ENCODE measurements around the gene MBP. TPM values are rescaled to one million over a fixed set of nuclear protein-coding genes. Genes with fewer than 3 reads are reported as not detected.
A peak's percentile ranks its signal among the peaks of the same experiment; 100 is the strongest.

Gene MBP
- total RNA-seq, 2 experiments from 2014 or later, result 138 to 148 TPM

DNA sequence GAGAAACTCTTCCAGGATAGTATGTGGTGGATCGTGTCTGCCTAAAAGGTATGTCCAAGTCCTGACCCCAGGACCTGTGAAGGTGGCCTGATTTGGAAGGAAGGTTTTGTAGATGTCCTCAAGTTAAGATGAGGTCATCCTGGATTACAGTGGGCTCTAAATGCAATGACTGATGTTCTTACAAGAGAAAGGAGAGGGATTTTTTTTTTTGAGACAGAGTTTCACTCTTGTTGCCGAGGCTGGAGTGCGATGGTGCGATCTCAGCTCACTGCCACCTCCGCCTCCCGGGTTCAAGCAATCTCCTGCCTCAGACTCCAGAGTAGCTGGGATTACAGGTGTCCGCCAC lies 19.9 kb downstream of the MBP start:
- Mint-ChIP-seq H3K36me3 (peaks cover 42% of the 10 kb centered on the region), H3K4me3 (no peak overlapping the region)

GRCh38 chr18:77111951-77112746 lies 20.4 kb downstream of the MBP start:
- ATAC-seq (ENCODE audit: low read depth) (no peak), DNase-seq (no peak)
- Mint-ChIP-seq H3K9me3 (no peaks in the 10 kb centered on the region), H3K27me3 (no peaks in the 10 kb centered on the region), H3K36me3 (peaks cover 42% of the 10 kb centered on the region), H3K27ac (peak overlapping the region; percentile 52), H3K4me1 (peaks cover 53% of the 10 kb centered on the region), H3K4me3 (peak overlapping the region; percentile 6)
- POLR2A ChIA-PET, result no interaction called here

More for the DNA sequence above, 19.9 kb downstream of the MBP start:
- no peak for ATAC-seq (ENCODE audit: low read depth)
- H3K9me3 Mint-ChIP-seq, result no peaks in the 10 kb centered on the region
- H3K4me1 Mint-ChIP-seq, result peaks cover 51% of the 10 kb centered on the region
- POLR2A ChIA-PET, result no interaction called here
- DNase-seq, result no peak
- H3K27me3 Mint-ChIP-seq, result no peaks in the 10 kb centered on the region
- H3K27ac Mint-ChIP-seq, result peak overlapping the region; percentile 30

- DNase-seq (no peak), ATAC-seq (ENCODE audit: low read depth) (no peak)
- H3K9me3 Mint-ChIP-seq, result peaks cover 2% of the 10 kb centered on the region
- H3K27me3 Mint-ChIP-seq, result no peaks in the 10 kb centered on the region
- POLR2A ChIA-PET, result no interaction called here
- H3K27ac Mint-ChIP-seq, result no peak overlapping the region
- no peak overlapping the region for H3K4me3 Mint-ChIP-seq
- peaks cover 56% of the 10 kb centered on the region for H3K4me1 Mint-ChIP-seq
- H3K36me3 Mint-ChIP-seq, result peaks cover 44% of the 10 kb centered on the region
Observed at GRCh38 chr18:77111449-77111848, 21.1 kb downstream of the MBP start.

DNA sequence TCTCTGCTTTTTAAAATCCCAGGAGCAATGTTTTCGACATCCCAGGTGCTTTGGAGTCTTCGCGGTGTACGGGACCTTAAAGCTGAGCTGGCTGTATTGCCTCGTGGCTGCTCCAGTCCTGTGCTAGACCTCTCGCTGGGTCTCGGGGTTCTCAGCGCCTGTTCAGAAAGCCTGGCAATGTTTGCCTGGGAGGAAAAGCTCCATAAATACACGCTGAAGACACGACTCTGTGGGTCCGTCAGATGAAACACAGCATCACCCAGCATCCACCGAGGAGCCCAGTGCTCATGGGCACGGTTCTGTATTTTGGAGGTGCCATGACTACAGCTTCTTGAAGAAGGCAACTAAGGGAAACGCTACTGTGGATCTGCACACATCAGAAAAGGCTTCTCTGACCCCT lies 21.6 kb downstream of the MBP start:
- no peak for DNase-seq
- peaks cover 4% of the 10 kb centered on the region for H3K9me3 Mint-ChIP-seq
- H3K36me3 Mint-ChIP-seq, result peaks cover 45% of the 10 kb centered on the region
- H3K27ac Mint-ChIP-seq, result no peak overlapping the region
- H3K4me1 Mint-ChIP-seq, result peaks cover 57% of the 10 kb centered on the region
- H3K4me3 Mint-ChIP-seq, result no peak overlapping the region
- no peaks in the 10 kb centered on the region for H3K27me3 Mint-ChIP-seq
- POLR2A ChIA-PET, result no interaction called here
- no peak for ATAC-seq (ENCODE audit: low read depth)

- Mint-ChIP-seq H3K36me3 (peaks cover 50% of the 10 kb centered on the region), H3K9me3 (peaks cover 4% of the 10 kb centered on the region), H3K4me3 (no peak overlapping the region), H3K27me3 (no peaks in the 10 kb centered on the region), H3K4me1 (peaks cover 60% of the 10 kb centered on the region), H3K27ac (no peak overlapping the region)
- no peak for DNase-seq
- POLR2A ChIA-PET, result no interaction called here
- no peak for ATAC-seq (ENCODE audit: low read depth)
Observed at GRCh38 chr18:77110400-77110799, 22.2 kb downstream of the MBP start.

GRCh38 chr18:77109648-77110019 lies 22.9 kb downstream of the MBP start:
- H3K4me3 Mint-ChIP-seq, result no peak overlapping the region
- peaks cover 55% of the 10 kb centered on the region for H3K36me3 Mint-ChIP-seq
- no peaks in the 10 kb centered on the region for H3K27me3 Mint-ChIP-seq
- DNase-seq (no peak), ATAC-seq (ENCODE audit: low read depth) (no peak)
- H3K27ac Mint-ChIP-seq, result no peak overlapping the region
- H3K9me3 Mint-ChIP-seq, result peaks cover 4% of the 10 kb centered on the region
- peaks cover 57% of the 10 kb centered on the region for H3K4me1 Mint-ChIP-seq
- POLR2A ChIA-PET, result interaction anchor here (2.3 kb wide), 1 partner anchor 22 kb away, joined by 18 read pairs; the partner anchor contains the start of gene MBP

GRCh38 chr18:77108821-77109647 lies 23.5 kb downstream of the MBP start:
- no peak overlapping the region for H3K4me3 Mint-ChIP-seq

GRCh38 chr18:77108001-77108692 lies 24.4 kb downstream of the MBP start:
- Mint-ChIP-seq H3K27ac (peak overlapping the region; percentile 62), H3K27me3 (no peaks in the 10 kb centered on the region), H3K9me3 (peaks cover 4% of the 10 kb centered on the region), H3K4me3 (peak overlapping the region; percentile 41), H3K36me3 (peaks cover 62% of the 10 kb centered on the region), H3K4me1 (peaks cover 58% of the 10 kb centered on the region)
- ATAC-seq (ENCODE audit: low read depth) (peak; percentile 25), DNase-seq (no peak)
- POLR2A ChIA-PET, result interaction anchor here (0.6 to 2.3 kb wide), 2 partner anchors 13 to 24 kb away, joined by 3 to 18 read pairs; partner anchors contain the start of gene MBP

More at GRCh38 chr18:77108821-77109647, 23.5 kb downstream of the MBP start:
- peaks cover 4% of the 10 kb centered on the region for H3K9me3 Mint-ChIP-seq
- H3K4me1 Mint-ChIP-seq, result peaks cover 54% of the 10 kb centered on the region
- H3K27me3 Mint-ChIP-seq, result no peaks in the 10 kb centered on the region
- peak overlapping the region; percentile 14 for H3K27ac Mint-ChIP-seq
- no peak for DNase-seq
- peaks cover 60% of the 10 kb centered on the region for H3K36me3 Mint-ChIP-seq
- POLR2A ChIA-PET, result interaction anchor here (2.3 kb wide), 1 partner anchor 23 kb away, joined by 18 read pairs; the partner anchor contains the start of gene MBP
- no peak for ATAC-seq (ENCODE audit: low read depth)

DNA sequence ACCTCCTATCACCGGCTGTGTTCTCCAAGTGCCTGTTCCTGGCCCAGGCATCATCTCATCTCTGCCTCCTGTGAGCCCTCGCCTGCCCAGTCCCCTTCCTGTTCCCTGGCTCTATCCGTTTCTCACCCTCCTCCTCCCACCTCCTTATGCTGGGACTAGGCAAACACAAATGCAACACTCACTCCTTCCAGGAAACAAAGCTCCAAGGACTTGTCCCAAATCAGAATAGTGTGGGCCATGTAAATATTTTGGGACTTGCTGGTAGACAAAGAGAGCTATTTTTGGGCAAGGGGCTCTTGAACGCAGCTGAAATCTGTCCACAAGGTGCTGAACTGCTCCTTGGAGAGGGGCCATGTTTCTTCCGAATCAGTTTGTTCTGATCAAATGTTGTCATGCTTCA lies 25.3 kb downstream of the MBP start:
- ATAC-seq (ENCODE audit: low read depth) (no peak), DNase-seq (no peak)
- POLR2A ChIA-PET, result interaction anchor here (0.6 to 2.7 kb wide), 4 partner anchors 21 to 53 kb away, joined by 3 to 18 read pairs (median 7); partner anchors contain the start of gene MBP
- H3K27me3 Mint-ChIP-seq, result no peaks in the 10 kb centered on the region
- peak overlapping the region; percentile 58 for H3K4me3 Mint-ChIP-seq
- peaks cover 4% of the 10 kb centered on the region for H3K9me3 Mint-ChIP-seq
- H3K4me1 Mint-ChIP-seq, result peaks cover 55% of the 10 kb centered on the region
- peak overlapping the region; percentile 47 for H3K27ac Mint-ChIP-seq
- peaks cover 58% of the 10 kb centered on the region for H3K36me3 Mint-ChIP-seq

- Mint-ChIP-seq H3K4me3 (peak overlapping the region; percentile 23), H3K36me3 (peaks cover 54% of the 10 kb centered on the region), H3K27me3 (no peaks in the 10 kb centered on the region), H3K4me1 (peaks cover 60% of the 10 kb centered on the region), H3K27ac (peak overlapping the region; percentile 73), H3K9me3 (peaks cover 4% of the 10 kb centered on the region)
- POLR2A ChIA-PET, result interaction anchor here (1.5 to 2.7 kb wide), 3 partner anchors 18 to 26 kb away, joined by 4 to 11 read pairs (median 5); partner anchors contain the start of gene MBP
- ATAC-seq (ENCODE audit: low read depth) (peak; percentile 37), DNase-seq (peak; percentile 66)
Observed at GRCh38 chr18:77106331-77106730, 26.3 kb downstream of the MBP start.

DNA sequence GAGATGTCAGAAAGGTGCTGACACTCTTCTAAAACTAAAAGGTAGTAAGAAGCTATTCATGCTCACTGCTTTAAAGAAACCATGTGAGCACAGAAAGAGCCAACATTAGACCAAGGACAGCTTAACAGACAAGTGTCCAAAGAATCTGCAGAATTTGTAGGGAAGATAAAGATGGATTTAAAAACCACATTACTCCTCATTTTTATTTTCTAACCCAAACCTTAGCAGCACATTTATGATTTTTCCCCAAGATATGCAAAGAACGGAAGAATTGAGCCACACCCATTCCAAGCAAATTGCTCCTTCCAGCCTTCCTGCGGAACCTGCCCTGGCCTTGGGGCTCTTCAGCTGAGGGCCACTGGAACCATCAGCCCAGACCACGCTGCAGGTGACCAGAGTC lies 26.9 kb downstream of the MBP start:
- H3K36me3 Mint-ChIP-seq, result peaks cover 53% of the 10 kb centered on the region
- H3K27me3 Mint-ChIP-seq, result no peaks in the 10 kb centered on the region
- H3K4me1 Mint-ChIP-seq, result peaks cover 67% of the 10 kb centered on the region
- POLR2A ChIA-PET, result interaction anchor here (0.9 to 2.7 kb wide), 5 partner anchors 9 to 26 kb away, joined by 4 to 11 read pairs (median 4); partner anchors contain the start of gene MBP
- no peak for ATAC-seq (ENCODE audit: low read depth)
- H3K4me3 Mint-ChIP-seq, result peak overlapping the region; percentile 6
- peaks cover 4% of the 10 kb centered on the region for H3K9me3 Mint-ChIP-seq
- no peak for DNase-seq
- peak overlapping the region; percentile 14 for H3K27ac Mint-ChIP-seq

DNA sequence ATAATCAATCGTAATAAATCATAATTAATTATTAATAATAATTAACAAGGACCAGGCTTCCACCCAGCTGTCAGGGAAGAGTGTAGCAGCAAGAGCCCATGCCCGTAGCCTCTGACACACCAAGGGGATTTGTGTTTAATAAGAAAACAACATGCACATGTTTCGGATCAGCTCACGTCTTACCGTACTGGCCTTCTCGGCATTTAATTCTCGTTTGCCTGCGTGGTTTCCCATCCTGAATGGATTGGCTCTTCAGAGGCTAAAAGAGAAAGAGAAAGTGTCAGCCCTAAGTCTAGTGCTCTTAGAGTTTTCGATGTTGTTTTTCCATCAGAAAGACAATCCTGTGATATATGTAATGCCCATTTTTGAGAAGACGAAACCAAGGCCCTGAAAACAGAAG lies 27.6 kb downstream of the MBP start:
- peak overlapping the region; percentile 6 for H3K4me3 Mint-ChIP-seq
- POLR2A ChIA-PET, result interaction anchor here (0.9 to 2.7 kb wide), 5 partner anchors 10 to 27 kb away, joined by 4 to 11 read pairs (median 4); partner anchors contain the start of gene MBP
- H3K36me3 Mint-ChIP-seq, result peaks cover 53% of the 10 kb centered on the region
- ATAC-seq (ENCODE audit: low read depth), result no peak
- H3K4me1 Mint-ChIP-seq, result peaks cover 70% of the 10 kb centered on the region
- no peak for DNase-seq
- H3K27ac Mint-ChIP-seq, result peak overlapping the region; percentile 14
- no peaks in the 10 kb centered on the region for H3K27me3 Mint-ChIP-seq
- peaks cover 4% of the 10 kb centered on the region for H3K9me3 Mint-ChIP-seq

Data from activated naive CD8-positive, alpha-beta T cell treated with anti-CD3 and anti-CD28 coated beads, Interleukin-2, amount 10 ng/mL, durations not matched to agents 7 days and 5 days (primary cell).